ENCODE data around the gene FUOM. TPM values are rescaled to one million over a fixed set of nuclear protein-coding genes. Genes with fewer than 3 reads are reported as not detected.
A peak's percentile ranks its signal among the peaks of the same experiment; 100 is the strongest.

Gene FUOM
- total RNA-seq, 1 donor from 2014 or later = 5.1 TPM

GRCh38 chr10:133396035-133396624 lies 38.3 kb upstream of the FUOM start:
- H3K27ac ChIP-seq (replicated peaks) = no peak overlapping the region
- no peaks in the 10 kb centered on the region for H3K27me3 ChIP-seq (ENCODE audit: low read depth)
- no peak for TF ChIP-seq CTCF (IDR thresholded peaks at IDR 0.05; ENCODE audit: borderline replicate concordance)
- intact Hi-C loops (cut with micrococcal nuclease) = no loop called here
- H3K36me3 ChIP-seq = peaks cover 55% of the 10 kb centered on the region
- H3K4me3 ChIP-seq = no peak overlapping the region
- H3K4me1 ChIP-seq = peaks cover 28% of the 10 kb centered on the region
- no peaks in the 10 kb centered on the region for H3K9me3 ChIP-seq (replicated peaks)
- no peak for DNase-seq

- TF ChIP-seq CTCF (IDR thresholded peaks at IDR 0.05; ENCODE audit: borderline replicate concordance) = no peak
- Histone ChIP-seq H3K36me3 (peaks cover 43% of the 10 kb centered on the region), H3K27me3 (ENCODE audit: low read depth) (no peaks in the 10 kb centered on the region), H3K9me3 (replicated peaks) (no peaks in the 10 kb centered on the region), H3K4me3 (peak overlapping the region; percentile 90), H3K27ac (replicated peaks) (peak overlapping the region; percentile 92), H3K4me1 (peaks cover 23% of the 10 kb centered on the region)
- no peak for DNase-seq
- intact Hi-C loops (cut with micrococcal nuclease) = no loop called here
Observed at GRCh38 chr10:133394801-133395221, 37.0 kb upstream of the FUOM start.

- H3K27ac ChIP-seq (replicated peaks) = peak within 1 kb of the TSS; percentile 92
- intact Hi-C loops (cut with micrococcal nuclease) = no loop called here
- H3K4me1 ChIP-seq = peaks cover 23% of the 10 kb centered on the region
- DNase-seq = peak; percentile 94
- peak; percentile 48 for TF ChIP-seq CTCF (IDR thresholded peaks at IDR 0.05; ENCODE audit: borderline replicate concordance)
- H3K36me3 ChIP-seq = peaks cover 37% of the 10 kb centered on the region
- peak within 1 kb of the TSS; percentile 90 for H3K4me3 ChIP-seq
- H3K27me3 ChIP-seq (ENCODE audit: low read depth) = no peaks in the 10 kb centered on the region
- no peaks in the 10 kb centered on the region for H3K9me3 ChIP-seq (replicated peaks)
Observed at GRCh38 chr10:133394064-133394663, 36.3 kb upstream of the FUOM start, which contains the start of gene MTG1. Gene MTG1, plus strand, starts transcription at chr10:133394157. Its CDS starts 64 bp downstream, at chr10:133394221.

GRCh38 chr10:133393401-133394063 lies 35.7 kb upstream of the FUOM start:
- H3K36me3 ChIP-seq = peaks cover 30% of the 10 kb centered on the region
- peak overlapping the region; percentile 90 for H3K4me3 ChIP-seq
- peaks cover 23% of the 10 kb centered on the region for H3K4me1 ChIP-seq
- no peaks in the 10 kb centered on the region for H3K27me3 ChIP-seq (ENCODE audit: low read depth)
- no peak for DNase-seq
- peak overlapping the region; percentile 92 for H3K27ac ChIP-seq (replicated peaks)
- no peaks in the 10 kb centered on the region for H3K9me3 ChIP-seq (replicated peaks)
- TF ChIP-seq CTCF (IDR thresholded peaks at IDR 0.05; ENCODE audit: borderline replicate concordance) = no peak
- intact Hi-C loops (cut with micrococcal nuclease) = no loop called here

- intact Hi-C loops (cut with micrococcal nuclease) = no loop called here
- TF ChIP-seq CTCF (IDR thresholded peaks at IDR 0.05; ENCODE audit: borderline replicate concordance) = no peak
- H3K27ac ChIP-seq (replicated peaks) = no peak overlapping the region
- DNase-seq = no peak
- no peak overlapping the region for H3K4me3 ChIP-seq
- peaks cover 14% of the 10 kb centered on the region for H3K36me3 ChIP-seq
- no peaks in the 10 kb centered on the region for H3K27me3 ChIP-seq (ENCODE audit: low read depth)
- no peaks in the 10 kb centered on the region for H3K9me3 ChIP-seq (replicated peaks)
- H3K4me1 ChIP-seq = peaks cover 23% of the 10 kb centered on the region
Observed at GRCh38 chr10:133391761-133392518, 34.1 kb upstream of the FUOM start.

Data from left ventricle myocardium inferior (tissue), 1 donor.